ENCODE measurements around the gene CLEC9A.
A peak's percentile ranks its signal among the peaks of the same experiment; 100 is the strongest.
"Not testable (repeated sequence)": the region's sequence is repeated elsewhere in the genome, so short reads cannot be mapped to it uniquely, and the experiment has no call there.

Gene CLEC9A

DNA sequence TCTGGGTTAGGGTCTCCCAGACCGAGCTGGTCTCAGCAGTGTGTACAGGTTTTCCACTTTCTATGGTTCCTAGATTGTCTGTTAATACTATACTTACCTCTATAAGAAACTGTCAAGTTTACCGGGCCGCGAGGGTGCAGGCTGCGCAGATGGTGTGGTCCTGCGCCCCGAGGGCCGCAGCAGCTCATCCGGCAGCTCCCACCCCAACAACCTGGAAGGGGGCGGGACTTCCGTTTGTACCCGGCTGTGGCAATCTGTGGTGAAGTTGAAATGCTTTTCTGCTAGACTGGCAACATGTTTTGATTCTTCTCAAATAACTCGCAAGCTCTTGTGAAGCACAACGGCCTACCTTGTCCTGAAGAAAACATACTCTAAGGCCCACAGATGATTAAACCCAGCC lies at the start of gene CLEC9A:
CLEC9A (plus strand) TSS at position 237 of the 400 bp plus-strand sequence. CDS start 22,006 bp downstream, outside the sequence.
- intact Hi-C loops (cut with DNase I) = no loop called here

GRCh38 chr12:9991876-9992275 lies 38.6 kb upstream of the CLEC9A start:
- no peak for DNase-seq
- intact Hi-C loops (cut with DNase I) = no loop called here

More for the DNA sequence above, at the start of gene CLEC9A:
- no peak for DNase-seq

- peak in 2 of 42 donors; percentile 8 to 22 for DNase-seq
- intact Hi-C loops (cut with DNase I) = no loop called here
These were observed 38.2 kb upstream of the CLEC9A start for GRCh38 chr12:9992296-9992695.

DNA sequence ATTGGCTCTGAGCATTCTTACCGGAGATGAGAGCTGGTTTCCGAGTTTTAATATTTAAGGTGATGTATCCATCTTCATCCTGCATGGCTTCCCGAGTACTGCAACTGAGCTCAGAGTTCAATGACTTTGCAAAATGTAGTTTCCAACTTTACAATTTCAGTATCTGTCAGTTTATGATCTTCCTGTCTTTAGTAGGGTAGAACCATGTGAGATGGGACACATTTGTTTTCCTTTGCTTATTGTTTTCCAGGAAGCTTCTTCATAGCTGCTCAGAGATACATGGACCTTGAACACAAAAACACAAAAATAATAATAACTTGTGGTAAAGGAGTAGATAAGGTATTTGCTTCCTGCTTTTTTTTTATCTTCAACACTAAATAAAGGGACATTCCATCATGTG lies 31.5 kb upstream of the CLEC9A start, which contains the start of gene CLEC1B:
CLEC1B (minus strand) TSS at position 106 of the 400 bp plus-strand sequence; CDS start at position 85, 21 bp downstream.
- intact Hi-C loops (cut with DNase I) = no loop called here
- DNase-seq = no peak

GRCh38 chr12:10001171-10001776 lies 29.2 kb upstream of the CLEC9A start:
- DNase-seq = no peak
- intact Hi-C loops (cut with DNase I) = no loop called here

DNA sequence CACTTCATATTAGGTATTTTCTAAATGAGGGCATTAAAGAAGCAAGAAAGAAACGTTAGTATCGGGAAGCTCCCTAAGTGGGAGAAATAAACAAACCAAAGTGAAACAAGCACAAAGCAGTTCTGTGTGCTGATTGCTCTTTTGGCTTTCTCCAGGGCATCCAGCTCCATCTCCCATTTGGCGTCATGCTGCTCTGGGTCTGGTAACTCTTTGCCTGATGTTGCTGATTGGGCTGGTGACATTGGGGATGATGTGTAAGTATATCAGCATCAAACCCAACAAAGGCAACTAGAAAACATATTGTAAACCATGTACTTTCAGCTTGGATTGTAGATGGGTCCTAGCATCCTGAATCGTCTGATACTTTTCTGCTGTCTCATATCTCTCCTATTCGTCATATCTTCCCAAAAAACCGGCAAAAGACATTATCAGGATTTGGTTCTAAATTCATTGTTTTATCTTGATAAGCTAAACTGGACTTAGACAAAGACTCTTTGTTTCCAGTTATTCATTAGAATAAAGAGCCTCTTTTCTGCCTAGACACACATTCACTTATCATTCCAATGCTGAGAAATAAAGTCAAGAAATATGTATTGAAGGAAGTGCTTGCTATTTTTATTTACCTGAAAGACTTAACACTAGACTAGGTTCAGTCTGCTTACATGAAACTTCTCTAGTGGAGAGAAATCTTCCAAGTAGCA lies 17.7 kb upstream of the CLEC9A start:
- intact Hi-C loops (cut with DNase I) = no loop called here
- DNase-seq = peak in 13 of 42 donors; percentile 14 to 56 (median 25)

DNA sequence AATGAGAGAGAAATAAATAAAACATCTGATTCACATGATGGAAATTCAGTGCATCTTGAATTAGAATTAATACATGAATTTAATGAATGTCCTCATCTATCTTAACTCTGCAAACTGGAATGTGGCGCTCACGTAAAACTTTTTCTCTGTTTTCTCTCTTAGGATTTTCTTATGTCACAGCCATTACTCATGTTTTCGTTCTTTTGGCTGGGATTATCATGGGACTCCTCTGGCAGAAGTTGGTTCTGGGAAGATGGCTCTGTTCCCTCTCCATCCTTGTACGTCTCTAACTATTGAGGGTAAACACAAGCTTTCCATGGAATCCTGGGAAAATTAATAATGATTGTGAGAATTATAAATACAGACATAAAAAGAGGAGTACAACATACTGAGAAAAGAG lies 15.0 kb upstream of the CLEC9A start:
- DNase-seq = no peak
- intact Hi-C loops (cut with DNase I) = no loop called here

DNA sequence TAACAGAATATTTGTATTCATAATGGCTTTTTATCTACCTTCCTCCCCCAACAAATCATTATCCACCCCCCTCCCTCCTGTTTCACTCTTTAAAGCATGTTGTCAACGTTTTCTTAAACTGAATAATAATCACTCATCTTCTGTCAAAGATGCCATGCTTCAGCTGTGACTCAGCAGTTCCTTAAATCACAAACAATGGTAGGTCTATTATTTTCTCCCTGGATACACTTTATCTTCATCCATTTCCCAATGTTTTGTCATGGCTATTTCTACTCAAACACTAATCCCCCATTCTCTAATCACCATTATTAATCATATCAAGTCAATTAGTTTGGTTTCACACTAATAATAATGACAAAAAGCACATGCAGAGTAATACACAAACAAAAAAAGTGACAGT lies 13.6 kb upstream of the CLEC9A start:
- peak in 2 of 42 donors; percentile 5 to 15 for DNase-seq
- intact Hi-C loops (cut with DNase I) = no loop called here

- intact Hi-C loops (cut with DNase I) = no loop called here
- DNase-seq = no peak
These were observed 12.1 kb upstream of the CLEC9A start for GRCh38 chr12:10018386-10018785.

DNA sequence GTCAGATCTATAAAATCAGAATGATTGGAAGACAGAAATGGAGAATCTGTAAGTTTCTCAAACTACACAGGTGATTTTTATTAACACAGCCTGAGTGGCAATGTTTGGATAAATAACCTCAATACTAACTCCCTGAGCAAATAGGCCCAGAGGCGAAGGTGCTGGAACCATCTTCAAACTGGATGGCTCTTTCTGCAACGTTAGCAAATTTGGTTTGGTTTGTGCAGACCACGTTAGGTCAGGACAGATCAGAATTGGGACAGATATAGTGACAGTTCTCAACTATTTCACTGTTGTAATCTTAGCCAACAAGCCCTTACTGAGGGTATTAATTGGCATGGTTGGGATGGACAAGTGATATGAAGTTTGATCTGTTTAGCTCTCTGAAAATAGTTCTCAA lies 9.1 kb upstream of the CLEC9A start:
- no peak for DNase-seq
- intact Hi-C loops (cut with DNase I) = no loop called here

GRCh38 chr12:10025236-10025635 lies 5.2 kb upstream of the CLEC9A start:
- intact Hi-C loops (cut with DNase I) = no loop called here
- no peak for DNase-seq

- intact Hi-C loops (cut with DNase I); DNase-seq: not testable (repeated sequence)
These were observed 3.8 kb upstream of the CLEC9A start for GRCh38 chr12:10026666-10027065.

- intact Hi-C loops (cut with DNase I) = no loop called here
These were observed 3.2 kb upstream of the CLEC9A start for GRCh38 chr12:10027311-10027710.

GRCh38 chr12:10027721-10028120 lies 2.8 kb upstream of the CLEC9A start:
- peak in 4 of 42 donors; percentile 9 to 48 (median 15) for DNase-seq
- intact Hi-C loops (cut with DNase I) = no loop called here

More at GRCh38 chr12:10027311-10027710, 3.2 kb upstream of the CLEC9A start:
- no peak for DNase-seq

GRCh38 chr12:10031321-10031720 lies 839 bp downstream of the CLEC9A start:
- intact Hi-C loops (cut with DNase I) = no loop called here
- no peak for DNase-seq

DNA sequence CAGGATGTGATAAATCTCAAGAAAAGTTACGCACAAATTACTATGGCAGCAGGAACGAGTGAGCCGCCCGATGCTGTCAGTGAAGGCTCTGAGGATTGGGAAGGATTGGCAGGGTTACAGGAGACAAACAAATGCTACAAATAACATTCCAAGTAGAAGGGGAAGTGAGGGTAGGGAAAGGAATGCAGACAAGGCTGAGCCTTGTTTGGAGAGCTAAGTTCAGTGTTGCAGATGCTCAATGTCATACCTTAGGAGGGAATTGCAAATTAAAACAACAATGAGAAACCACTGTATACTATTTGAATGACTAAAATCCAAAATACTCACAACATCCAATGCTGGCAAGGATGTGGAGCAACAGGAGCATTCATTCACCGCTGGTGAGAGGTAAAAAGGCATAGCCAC lies 1.3 kb downstream of the CLEC9A start:
- intact Hi-C loops (cut with DNase I) = no loop called here

DNA sequence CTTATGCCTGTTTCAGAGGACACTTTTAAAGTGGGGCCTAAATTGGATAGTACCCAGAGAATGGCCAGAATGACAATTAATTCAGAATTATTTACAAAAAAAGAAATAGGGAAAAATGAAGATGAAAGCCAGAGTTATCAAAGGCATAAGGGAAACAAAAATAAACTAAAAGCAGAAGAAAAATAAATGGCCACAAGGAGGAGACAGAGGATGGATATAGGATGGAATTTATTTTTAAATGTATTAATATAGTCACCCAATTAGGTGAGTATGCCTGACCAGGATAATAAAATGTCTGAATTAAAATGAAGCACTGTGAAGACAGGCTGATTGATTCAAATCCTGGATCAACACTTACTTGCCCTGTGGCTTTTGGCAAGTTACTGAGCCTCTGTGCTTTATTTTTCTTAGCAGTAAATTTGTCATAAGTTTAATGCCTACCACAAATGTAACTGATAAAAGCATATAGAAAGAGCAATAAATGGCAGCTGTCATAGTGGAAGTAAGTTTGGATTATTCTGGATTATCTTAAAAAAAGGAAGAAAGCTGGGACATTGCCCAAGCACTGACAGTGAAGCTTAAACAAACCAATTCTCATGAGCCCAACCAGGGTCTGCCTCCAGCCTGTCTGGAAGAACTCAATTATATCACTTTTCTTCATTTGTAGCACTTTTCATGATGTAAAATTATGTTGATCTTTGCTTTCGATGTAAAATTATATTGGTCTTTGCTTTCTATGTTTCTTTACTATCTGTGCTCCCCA lies 3.5 kb downstream of the CLEC9A start:
- intact Hi-C loops (cut with DNase I) = no loop called here
- no peak for DNase-seq

More for the DNA sequence above, 1.3 kb downstream of the CLEC9A start:
- no peak for DNase-seq

GRCh38 chr12:10042167-10042566 lies 11.7 kb downstream of the CLEC9A start:
- intact Hi-C loops (cut with DNase I) = loop anchor here (10.0 kb wide), 1 partner anchor 103 kb away; no protein-coding TSS in a partner anchor
- DNase-seq = no peak

- intact Hi-C loops (cut with DNase I) = loop anchor here (10.0 kb wide), 1 partner anchor 96 kb away; no protein-coding TSS in a partner anchor
- peak in 3 of 42 donors; percentile 6 to 15 (median 12) for DNase-seq
These were observed 18.0 kb downstream of the CLEC9A start for GRCh38 chr12:10048526-10048925.
